OCI-LY3 (cell line): ENCODE results near the gene TTC32.

Experiments
- H2AFZ ChIP-seq: fragments of 200-600, 300-600 bp; shearing (Covaris generic); 2 replicates; pipeline ENCODE4 v1.6.0; 2014; ENCODE audit warnings: antibody characterized with exemption, low read depth, low read length
- H3K27ac ChIP-seq: fragments of 200-600, 300-600 bp; sonication (generic); 2 replicates; pipeline ENCODE4 v1.5.1; 2014; ENCODE audit warnings: mild to moderate bottlenecking, low read length, moderate library complexity, mixed read lengths
- H3K27me3 ChIP-seq: fragments of 200-600, 300-600 bp; sonication (generic); 2 replicates; pipeline ENCODE4 v1.6.1; 2014; ENCODE audit warnings: low read depth, low read length, mixed read lengths
- H3K36me3 ChIP-seq: fragments of 200-600, 300-600 bp; sonication (generic); replicated peaks from 2 replicates; pipeline ENCODE3; 2014; ENCODE audit warnings: low read depth, low read length, mixed read lengths
- H3K4me1 ChIP-seq: fragments of 300-600, 200-600 bp; sonication (generic); 2 replicates; pipeline ENCODE4 v1.6.1; 2014; ENCODE audit warnings: low read length, mixed read lengths
- H3K4me2 ChIP-seq: fragments of 200-600, 300-600 bp; sonication (generic); 2 replicates; pipeline ENCODE4 v1.6.1; 2014; ENCODE audit warnings: low read length, mixed read lengths
- H3K4me3 ChIP-seq: fragments of 300-600, 200-600 bp; sonication (generic); 2 replicates; pipeline ENCODE4 v1.5.1; 2014; ENCODE audit warnings: antibody characterized with exemption, mild to moderate bottlenecking, low read length, moderate library complexity
- H3K79me2 ChIP-seq: fragments of 300-600, 200-600 bp; shearing (Covaris generic); 2 replicates; pipeline ENCODE4 v1.6.1; 2014; ENCODE audit warnings: mild to moderate bottlenecking, low read length, mixed read lengths
- H3K9ac ChIP-seq: fragments of 300-600, 200-600 bp; shearing (Covaris generic); 2 replicates; pipeline ENCODE4 v1.6.0; 2014; ENCODE audit warnings: mild to moderate bottlenecking, low read length, moderate library complexity
- H3K9me3 ChIP-seq: fragments of 200-600, 300-600 bp; shearing (Covaris generic); 2 replicates; pipeline ENCODE4 v1.6.1; 2014; ENCODE audit warnings: low read length, mixed read lengths; ENCODE audit not compliant: insufficient read depth
- H4K20me1 ChIP-seq: fragments of 200-600, 300-600 bp; sonication (generic); 2 replicates; pipeline ENCODE4 v1.6.1; 2016; ENCODE audit warnings: low read length, mixed read lengths; ENCODE audit not compliant: insufficient read depth
- EZH2phosphoT487 ChIP-seq: fragments of 200-600 bp; shearing (Covaris generic); IDR thresholded peaks from 2 replicates; pipeline ENCODE4 v1.6.1; 2018; ENCODE audit warnings: antibody characterized with exemption, mixed run types, low read depth
- TF ChIP-seq, protein P1 (sequence below): fragments of 200-600, 300-600 bp; sonication (generic); IDR thresholded peaks from 2 replicates; pipeline ENCODE4 v1.5.1; 2014; ENCODE audit warnings: antibody characterized with exemption, low read length, low read depth

Gene TTC32

DNA sequence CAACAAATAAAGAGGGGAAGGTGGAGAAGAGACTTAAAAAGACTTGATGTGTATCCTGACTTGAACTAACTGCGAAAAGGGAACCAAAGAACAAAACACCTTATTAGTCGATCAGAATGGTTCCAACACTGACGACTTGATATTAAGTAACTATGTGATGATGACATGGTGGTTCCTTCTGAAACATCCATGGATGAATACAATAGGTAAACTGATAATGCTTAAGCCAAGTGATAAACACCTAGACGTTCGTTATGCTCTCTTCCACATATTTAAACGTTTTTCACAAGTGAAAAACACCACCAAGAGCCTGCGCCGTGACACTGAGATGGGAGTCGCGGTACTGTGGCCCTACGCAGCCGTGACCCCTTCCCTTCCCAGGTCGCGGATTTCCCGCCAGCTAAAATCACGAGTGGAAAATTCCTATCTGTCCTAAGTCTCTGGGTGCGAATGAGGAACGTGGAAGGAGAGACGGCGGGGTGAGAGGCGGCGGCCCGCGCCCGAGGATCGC lies 797 bp downstream of the TTC32 start:
- H3K9ac ChIP-seq: peak overlapping the region; percentile 81
- no peaks in the 10 kb centered on the region for H3K9me3 ChIP-seq
- H2AFZ ChIP-seq: peak overlapping the region; percentile 18
- peaks cover 26% of the 10 kb centered on the region for H4K20me1 ChIP-seq
- no peaks in the 10 kb centered on the region for H3K27me3 ChIP-seq
- peak overlapping the region; percentile 80 for H3K27ac ChIP-seq
- H3K79me2 ChIP-seq: peaks cover 44% of the 10 kb centered on the region
- H3K4me2 ChIP-seq: peak overlapping the region; percentile 91
- H3K36me3 ChIP-seq: peaks cover 6% of the 10 kb centered on the region
- peaks cover 39% of the 10 kb centered on the region for H3K4me1 ChIP-seq
- TF ChIP-seq EZH2phosphoT487: no peak
- TF ChIP-seq, protein P1, sequence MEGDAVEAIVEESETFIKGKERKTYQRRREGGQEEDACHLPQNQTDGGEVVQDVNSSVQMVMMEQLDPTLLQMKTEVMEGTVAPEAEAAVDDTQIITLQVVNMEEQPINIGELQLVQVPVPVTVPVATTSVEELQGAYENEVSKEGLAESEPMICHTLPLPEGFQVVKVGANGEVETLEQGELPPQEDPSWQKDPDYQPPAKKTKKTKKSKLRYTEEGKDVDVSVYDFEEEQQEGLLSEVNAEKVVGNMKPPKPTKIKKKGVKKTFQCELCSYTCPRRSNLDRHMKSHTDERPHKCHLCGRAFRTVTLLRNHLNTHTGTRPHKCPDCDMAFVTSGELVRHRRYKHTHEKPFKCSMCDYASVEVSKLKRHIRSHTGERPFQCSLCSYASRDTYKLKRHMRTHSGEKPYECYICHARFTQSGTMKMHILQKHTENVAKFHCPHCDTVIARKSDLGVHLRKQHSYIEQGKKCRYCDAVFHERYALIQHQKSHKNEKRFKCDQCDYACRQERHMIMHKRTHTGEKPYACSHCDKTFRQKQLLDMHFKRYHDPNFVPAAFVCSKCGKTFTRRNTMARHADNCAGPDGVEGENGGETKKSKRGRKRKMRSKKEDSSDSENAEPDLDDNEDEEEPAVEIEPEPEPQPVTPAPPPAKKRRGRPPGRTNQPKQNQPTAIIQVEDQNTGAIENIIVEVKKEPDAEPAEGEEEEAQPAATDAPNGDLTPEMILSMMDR: no peak
- H3K4me3 ChIP-seq: peak overlapping the region; percentile 85

DNA sequence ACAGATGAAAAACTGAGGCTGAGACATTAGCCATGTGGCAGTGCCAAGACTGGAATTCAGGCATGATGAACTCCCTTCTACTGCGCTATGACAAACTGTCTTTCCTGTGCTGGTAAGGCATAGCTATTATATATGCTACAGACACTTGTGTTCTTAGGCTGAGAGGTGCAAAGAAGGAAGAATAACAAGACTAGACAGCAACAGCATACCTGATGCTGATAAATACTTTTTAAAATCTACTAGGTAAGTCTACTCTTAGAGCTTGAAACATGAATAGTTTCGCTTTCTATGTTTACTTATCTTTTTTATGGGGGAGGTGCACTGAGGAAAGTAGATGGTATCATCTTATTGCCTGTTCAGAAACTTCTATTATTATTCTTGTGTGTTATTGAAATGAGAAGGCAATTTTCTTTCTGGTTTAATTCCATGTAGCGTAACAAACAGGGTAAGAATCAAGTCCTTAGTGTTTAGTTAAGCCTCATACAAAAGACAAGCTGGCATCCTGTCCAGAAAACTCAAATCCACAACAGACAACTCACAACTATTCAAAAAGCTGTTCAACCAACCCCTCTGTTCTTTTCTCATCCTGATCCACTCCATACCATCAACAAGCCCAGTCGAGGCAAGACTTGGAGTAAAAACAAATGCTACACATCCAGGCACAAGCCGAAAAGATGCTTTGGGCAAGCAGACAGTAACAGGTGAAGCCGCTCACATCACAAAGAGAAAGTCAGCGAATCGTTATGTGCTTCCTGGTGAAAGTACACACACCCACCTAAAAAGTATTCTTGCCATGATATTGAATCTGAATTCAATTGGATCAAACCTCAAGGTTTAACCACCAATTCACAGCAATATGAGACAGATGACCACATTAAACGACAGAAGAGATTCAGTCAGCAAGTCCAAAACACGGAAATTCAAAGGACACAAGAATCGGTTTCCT lies 1.5 kb downstream of the TTC32 start:
- Histone ChIP-seq H3K4me3 (peak overlapping the region; percentile 85), H4K20me1 (peaks cover 26% of the 10 kb centered on the region), H3K79me2 (peaks cover 50% of the 10 kb centered on the region), H3K27me3 (no peaks in the 10 kb centered on the region), H2AFZ (no peak overlapping the region), H3K9ac (peak overlapping the region; percentile 81), H3K9me3 (no peaks in the 10 kb centered on the region), H3K36me3 (peaks cover 7% of the 10 kb centered on the region), H3K4me1 (peaks cover 39% of the 10 kb centered on the region), H3K27ac (peak overlapping the region; percentile 80), H3K4me2 (peak overlapping the region; percentile 91)
- TF ChIP-seq, protein P1: no peak
- TF ChIP-seq EZH2phosphoT487: no peak

DNA sequence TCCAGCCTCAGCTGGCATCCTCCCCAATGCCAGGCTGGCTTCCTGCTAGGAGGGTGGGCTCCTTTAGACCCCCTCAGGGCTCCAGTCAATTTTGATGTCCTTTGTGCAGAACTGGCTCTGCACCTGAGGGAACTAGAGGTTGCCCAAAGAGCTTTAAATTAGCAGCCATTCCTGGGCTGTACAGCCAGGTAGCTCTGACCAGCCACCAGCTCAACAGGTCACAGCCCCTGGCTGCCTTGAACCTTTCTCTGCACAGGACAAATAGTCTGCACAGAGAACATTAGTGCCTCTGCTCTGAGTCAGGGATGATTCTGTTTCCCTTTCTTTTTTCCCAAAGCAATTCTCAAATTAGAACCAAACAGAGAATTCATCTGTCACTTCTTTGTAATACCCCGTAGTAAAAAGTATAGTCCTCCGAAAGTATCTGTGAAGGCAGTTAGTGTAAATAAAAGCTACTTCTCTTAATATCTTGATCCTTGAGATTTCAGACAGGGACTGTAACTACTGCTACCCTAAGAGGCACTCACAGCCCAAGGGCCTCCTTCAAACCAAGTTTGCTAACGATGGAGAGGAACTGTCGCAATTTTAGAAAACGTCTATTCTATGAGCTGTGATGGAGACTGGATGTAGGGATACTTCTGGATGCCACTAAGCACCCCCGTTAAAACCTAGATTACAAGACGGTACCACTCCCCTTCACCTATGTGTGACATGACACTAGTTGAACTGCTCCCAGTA lies 3.0 kb downstream of the TTC32 start:
- Histone ChIP-seq H2AFZ (no peak overlapping the region), H3K9ac (no peak overlapping the region), H3K4me1 (peaks cover 44% of the 10 kb centered on the region), H4K20me1 (peaks cover 26% of the 10 kb centered on the region), H3K36me3 (peaks cover 13% of the 10 kb centered on the region), H3K4me2 (peak overlapping the region; percentile 31), H3K79me2 (peaks cover 59% of the 10 kb centered on the region), H3K27me3 (no peaks in the 10 kb centered on the region), H3K27ac (no peak overlapping the region), H3K4me3 (no peak overlapping the region), H3K9me3 (no peaks in the 10 kb centered on the region)
- no peak for TF ChIP-seq EZH2phosphoT487

DNA sequence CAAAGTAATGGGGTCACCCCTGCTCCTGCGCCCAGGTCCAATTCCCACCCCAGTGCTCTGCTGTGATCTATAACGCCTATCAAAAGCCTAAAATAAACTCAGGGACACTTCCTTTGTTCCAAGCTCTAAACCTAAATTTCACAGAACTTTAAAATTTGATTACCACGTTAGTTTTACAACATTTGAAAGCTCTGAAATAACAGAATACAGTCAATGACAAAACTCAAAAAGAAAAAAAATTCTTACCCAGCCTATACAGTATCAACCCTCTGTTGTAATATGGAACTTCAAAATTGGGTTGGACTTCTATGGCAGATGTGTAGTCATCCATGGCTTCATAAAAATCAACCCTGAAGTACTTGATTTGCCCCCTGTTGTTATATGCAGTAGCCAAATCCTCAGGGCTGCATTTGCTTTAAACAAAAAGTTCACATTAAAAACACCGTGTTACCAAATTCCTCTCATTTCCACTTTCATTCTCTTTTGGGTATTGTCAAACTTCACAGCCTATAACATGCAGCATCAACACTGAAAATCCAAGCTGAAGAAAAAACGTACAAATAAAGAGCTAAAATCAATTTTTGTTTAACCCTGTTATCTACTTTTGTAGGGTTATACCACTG lies 4.0 kb downstream of the TTC32 start:
- Histone ChIP-seq H3K4me3 (no peak overlapping the region; the same call in 1 of the 2 replicates), H3K27me3 (no peaks in the 10 kb centered on the region)
- TF ChIP-seq EZH2phosphoT487: no peak
- TF ChIP-seq, protein P1: no peak

More for the DNA sequence above, 4.0 kb downstream of the TTC32 start:
- Histone ChIP-seq H3K36me3 (peaks cover 13% of the 10 kb centered on the region), H3K4me2 (peak overlapping the region; percentile 31), H2AFZ (no peak overlapping the region), H3K9me3 (no peaks in the 10 kb centered on the region), H4K20me1 (peaks cover 26% of the 10 kb centered on the region), H3K4me1 (peaks cover 37% of the 10 kb centered on the region), H3K27ac (no peak overlapping the region), H3K9ac (no peak overlapping the region), H3K79me2 (peaks cover 59% of the 10 kb centered on the region)
